Activated CD8-positive, alpha-beta memory T cell treated with anti-CD3 and anti-CD28 coated beads, Interleukin-2, amount 50 U/mL, for 24 hours (primary cell): ENCODE data around the gene ARMC3.
"Not testable (repeated sequence)": the region's sequence is repeated elsewhere in the genome, so short reads cannot be mapped to it uniquely, and the experiment has no call there.

Experiments used
- DNase-seq: peaks from one replicate; pipeline ENCODE4 v3.0.0-alpha.2; 2020; ENCODE audit errors: extremely low read depth

The ARMC3 gene

GRCh38 chr10:23047201-23048050 is 119.6 kb downstream of the ARMC3 start:
- no peak for DNase-seq

GRCh38 chr10:23048191-23048590 is 120.3 kb downstream of the ARMC3 start:
- DNase-seq = no peak

GRCh38 chr10:23051278-23051677 is 123.4 kb downstream of the ARMC3 start:
- no peak for DNase-seq

GRCh38 chr10:23051855-23052331 is 124.0 kb downstream of the ARMC3 start:
- DNase-seq = no peak

GRCh38 chr10:23053036-23053435 is 125.2 kb downstream of the ARMC3 start:
- no peak for DNase-seq

GRCh38 chr10:23055424-23056185 is 127.8 kb downstream of the ARMC3 start:
- no peak for DNase-seq

GRCh38 chr10:23056186-23056579 is 128.3 kb downstream of the ARMC3 start:
- no peak for DNase-seq

- DNase-seq = no peak
Observed at GRCh38 chr10:23058366-23058765, 130.5 kb downstream of the ARMC3 start.

- no peak for DNase-seq
Observed at GRCh38 chr10:23060918-23061317, 133.1 kb downstream of the ARMC3 start.

- DNase-seq = no peak
Observed at GRCh38 chr10:23063045-23063972, 135.5 kb downstream of the ARMC3 start.

GRCh38 chr10:23063973-23064812 is 136.3 kb downstream of the ARMC3 start:
- no peak for DNase-seq

- not testable (repeated sequence) for DNase-seq
Observed at GRCh38 chr10:23064813-23065114, 136.9 kb downstream of the ARMC3 start.

GRCh38 chr10:23065181-23065948 is 137.5 kb downstream of the ARMC3 start:
- no peak for DNase-seq

- no peak for DNase-seq
Observed at GRCh38 chr10:23067337-23067736, 139.5 kb downstream of the ARMC3 start.

- peak; percentile 12 for DNase-seq
Observed at GRCh38 chr10:23067939-23068775, 140.3 kb downstream of the ARMC3 start.

GRCh38 chr10:23069019-23069815 is 141.4 kb downstream of the ARMC3 start:
- no peak for DNase-seq

- not testable (repeated sequence) for DNase-seq
Observed at GRCh38 chr10:23070092-23070912, 142.4 kb downstream of the ARMC3 start.

- no peak for DNase-seq
Observed at GRCh38 chr10:23070913-23071218, 143.0 kb downstream of the ARMC3 start.
